Sciatic nerve (tissue), 1 donor: ENCODE results near the gene DLG2. TPM values are rescaled to one million over a fixed set of nuclear protein-coding genes. Genes with fewer than 3 reads are reported as not detected.

Experiments used
- total RNA-seq: library from RNA; stranded (reverse); fragmentation: NEBNext Ultra II Directional; extraction: Animal tissue kit (Norgen Biotek cat#: 25700); gene quantifications from one replicate; pipeline ENCODE4 v1.2.1, GENCODE V29; 2021
- donor health status: DM: no; HTN: no; CAD: no.

The DLG2 gene
- total RNA-seq, 1 donor from 2014 or later = 17.3 TPM

Other genes with a start within 250 kb of the DLG2 start
- 40.5 TPM for gene TMEM126B, start 1.2 kb upstream of the DLG2 start, total RNA-seq
- 23.3 TPM for gene TMEM126A, start 20.6 kb upstream of the DLG2 start, total RNA-seq
- 57.8 TPM for gene CREBZF, start 37.8 kb upstream of the DLG2 start, total RNA-seq
- gene CCDC89, start 58.9 kb upstream of the DLG2 start, total RNA-seq = 1.2 TPM
- gene SYTL2, start 183.8 kb upstream of the DLG2 start, total RNA-seq = 24.6 TPM
- gene CCDC83, start 228.0 kb upstream of the DLG2 start, total RNA-seq = not detected